SK-N-SH (cell line): ENCODE measurements around the gene LUC7L3. TPM values are rescaled to one million over a fixed set of nuclear protein-coding genes. Genes with fewer than 3 reads are reported as not detected.

Source experiments
- CTCF ChIA-PET: fragments of 300-600, 350-600 bp; formaldehyde crosslinking; extraction: SDS; loops from one replicate; lab custom pipeline; 2021; lab: Yijun Ruan, JAX
- POLR2A ChIA-PET: fragments of 350-600 bp; sonication (Branson Sonifier 250); formaldehyde crosslinking; extraction: SDS; loops from one replicate; lab custom pipeline; 2020; ENCODE audit warnings: antibody characterized with exemption, inconsistent platforms; lab: Yijun Ruan, JAX
- DNase-seq: peaks from one replicate; pipeline ENCODE4 v3.0.0; 2012
- H2AFZ ChIP-seq: fragments of 200-600 bp; sonication (generic); 2 replicates; pipeline ENCODE4 v1.8.1; 2016; ENCODE audit warnings: antibody characterized with exemption, mild to moderate bottlenecking, low read depth
- H3F3A ChIP-seq: fragments of 200-600 bp; sonication (generic); replicated peaks from 2 replicates; pipeline ENCODE3; 2016; ENCODE audit warnings: antibody characterized with exemption, mild to moderate bottlenecking; ENCODE audit not compliant: insufficient read depth
- H3K27ac ChIP-seq, 2 experiments: fragments of 200-500 bp in 1 of 2; fragments of 200-600 bp in 1 of 2; sonication (Bioruptor generic) in 1 of 2; sonication (generic), shearing (Covaris generic) in 1 of 2; 2 replicates each; pipeline versions ENCODE4 v1.5.1 to v1.6.1; 2014 to 2016; ENCODE audit warnings: low read depth in 2 of 2, inconsistent platforms in 1 of 2, low read length in 1 of 2, mild to moderate bottlenecking in 1 of 2, mixed read lengths in 1 of 2
- H3K27me3 ChIP-seq: fragments of 200-600 bp; sonication (generic), shearing (Covaris generic); 2 replicates; pipeline ENCODE4 v1.6.1; 2016; ENCODE audit warnings: mixed run types; ENCODE audit not compliant: insufficient read depth
- H3K36me3 ChIP-seq, 2 experiments: fragments of 200-500 bp in 1 of 2; fragments of 200-600 bp in 1 of 2; sonication (Bioruptor generic) in 1 of 2; sonication (generic) in 1 of 2; replicated peaks in 1 of 2; 2 replicates each; pipeline versions ENCODE3 to v1.5.1; 2014 to 2016; ENCODE audit warnings: low read length in 1 of 2, mild to moderate bottlenecking in 1 of 2; ENCODE audit not compliant: insufficient read depth in 2 of 2, control insufficient read depth in 1 of 2
- H3K4me1 ChIP-seq, 2 experiments: fragments of 200-500 bp in 1 of 2; fragments of 200-600 bp in 1 of 2; sonication (Bioruptor generic) in 1 of 2; sonication (generic), shearing (Covaris generic) in 1 of 2; 2 replicates each; pipeline versions ENCODE4 v1.5.1 to v1.6.1; 2014 to 2016; ENCODE audit warnings: low read depth in 1 of 2, low read length in 1 of 2, mixed run types in 1 of 2; ENCODE audit not compliant: insufficient read depth in 2 of 2, control insufficient read depth in 1 of 2
- H3K4me2 ChIP-seq: fragments of 200-600 bp; sonication (generic), shearing (Covaris generic); 2 replicates; pipeline ENCODE4 v1.6.1; 2017; ENCODE audit warnings: mixed run types
- H3K4me3 ChIP-seq, 2 experiments: fragments of 200-500 bp in 1 of 2; fragments of 200-600 bp in 1 of 2; sonication (Bioruptor generic) in 1 of 2; sonication (generic), shearing (Covaris generic) in 1 of 2; 2 replicates each; pipeline versions ENCODE4 v1.5.1 to v1.8.1; 2014 to 2016; ENCODE audit warnings: low read depth in 2 of 2, inconsistent platforms in 1 of 2, low read length in 1 of 2, mild to moderate bottlenecking in 1 of 2, mixed read lengths in 1 of 2, moderate library complexity in 1 of 2
- H3K79me2 ChIP-seq: fragments of 200-600 bp; sonication (generic); 2 replicates; pipeline ENCODE4 v1.8.1; 2017; ENCODE audit warnings: mild to moderate bottlenecking; ENCODE audit not compliant: insufficient read depth
- H3K9ac ChIP-seq: fragments of 200-600 bp; sonication (generic); 2 replicates; pipeline ENCODE4 v1.6.1; 2017; ENCODE audit warnings: mixed run types
- H3K9me2 ChIP-seq: fragments of 200-600 bp; sonication (generic); 2 replicates; pipeline ENCODE4 v1.6.1; 2017; ENCODE audit warnings: mixed run types
- H3K9me3 ChIP-seq: fragments of 200-600 bp; sonication (generic); 2 replicates; pipeline ENCODE4 v1.6.1; 2017; ENCODE audit warnings: mixed run types, mild to moderate bottlenecking, moderate library complexity
- H4K20me1 ChIP-seq: fragments of 200-600 bp; sonication (generic); 2 replicates; pipeline ENCODE4 v1.6.1; 2017; ENCODE audit warnings: mild to moderate bottlenecking, mixed run types; ENCODE audit not compliant: insufficient read depth
- ELF1 ChIP-seq: IDR thresholded peaks from 2 replicates; pipeline ENCODE4 v1.4.0; 2012
- EP300 ChIP-seq, 2 experiments: IDR thresholded peaks; 2 replicates each; pipeline versions ENCODE4 v1.4.0 to v1.6.1; 2012; ENCODE audit warnings: borderline replicate concordance in 1 of 2, low read depth in 1 of 2, low read length in 1 of 2
- EZH2phosphoT487 ChIP-seq: fragments of 200-600 bp; sonication (generic); IDR thresholded peaks from 2 replicates; pipeline ENCODE4 v1.6.1; 2017; ENCODE audit warnings: low read depth, mixed run types, mild to moderate bottlenecking, antibody characterized with exemption, moderate library complexity, borderline replicate concordance
- FOSL2 ChIP-seq: IDR thresholded peaks from 2 replicates; pipeline ENCODE4 v1.4.0; 2012; ENCODE audit warnings: low read depth, mild to moderate bottlenecking, moderate library complexity, borderline replicate concordance
- FOXM1 ChIP-seq: IDR thresholded peaks from 2 replicates; pipeline ENCODE4 v1.4.0; 2012; ENCODE audit warnings: low read depth, mild to moderate bottlenecking
- GATA2 ChIP-seq: sonication (generic); formaldehyde crosslinking; IDR thresholded peaks from 2 replicates; pipeline ENCODE4 v1.5.0; 2020; ENCODE audit warnings: mild to moderate bottlenecking, missing genetic modification reagents
- MAX ChIP-seq: IDR thresholded peaks from 2 replicates; pipeline ENCODE4 v1.4.0; 2012; ENCODE audit warnings: low read depth
- RCOR1 ChIP-seq: fragments of 150-350 bp; IDR thresholded peaks from 2 replicates; pipeline ENCODE4 v1.6.1; 2017; ENCODE audit warnings: antibody characterized with exemption, low read length
- REST ChIP-seq: IDR thresholded peaks from 2 replicates; pipeline ENCODE4 v1.6.1; 2012; ENCODE audit warnings: mild to moderate bottlenecking, low read depth, low read length, moderate library complexity
- SMC3 ChIP-seq: IDR thresholded peaks from 2 replicates; pipeline ENCODE4 v1.6.1; 2012; ENCODE audit warnings: low read depth, low read length, improper control_type of control experiment
- USF1 ChIP-seq: IDR thresholded peaks from 2 replicates; pipeline ENCODE4 v1.4.0; 2012; ENCODE audit warnings: low read depth, borderline replicate concordance
- USF2 ChIP-seq: fragments of 150-350 bp; IDR thresholded peaks from 2 replicates; pipeline ENCODE4 v1.6.1; 2017; ENCODE audit warnings: antibody characterized with exemption, low read length, low read depth, borderline replicate concordance
- YY1 ChIP-seq: IDR thresholded peaks from 2 replicates; pipeline ENCODE4 v1.4.0; 2012; ENCODE audit warnings: low read depth, mild to moderate bottlenecking
- ZBTB33 ChIP-seq: IDR thresholded peaks from 2 replicates; pipeline ENCODE4 v1.4.0; 2012; ENCODE audit warnings: low read depth, borderline replicate concordance
- WGBS: methylation state at CpG from one replicate; pipeline ENCODE4 v1.1.6; 2017; ENCODE audit warnings: low lambda C conversion rate; 5-methylcytosine and 5-hydroxymethylcytosine counted together
- polyA plus RNA-seq, 3 experiments: library from polyadenylated mRNA; depleted of rRNA; stranded (reverse); fragments of >200 nt; gene quantifications; 2 replicates each; pipeline ENCODE4 v1.2.3, GENCODE V29; 2012

LUC7L3 gene
- polyA plus RNA-seq, 1 of the 3 experiments (the other 2 are of a cell fraction) = 154 TPM

GRCh38 chr17:50699410-50699809 lies 20.0 kb upstream of the LUC7L3 start:
- Histone ChIP-seq H3K36me3 (peaks cover 73 to 77% of the 10 kb centered on the region in 2 experiments), H3K9ac (no peak overlapping the region), H2AFZ (no peak overlapping the region), H3F3A (peaks cover 41% of the 10 kb centered on the region), H3K27ac (no peak overlapping the region), H3K79me2 (peaks cover 53% of the 10 kb centered on the region), H3K4me3 (no peak overlapping the region), H3K9me3 (no peaks in the 10 kb centered on the region), H3K4me1 (peaks cover 3 to 9% of the 10 kb centered on the region in 2 experiments), H3K4me2 (no peak overlapping the region), H3K27me3 (no peaks in the 10 kb centered on the region), H4K20me1 (peaks cover 40% of the 10 kb centered on the region), H3K9me2 (no peaks in the 10 kb centered on the region)
- 73% methylated on average over 7 of the region's 7 CpGs for WGBS
- TF ChIP-seq EP300 (IDR thresholded peaks at IDR 0.05; ENCODE audit: borderline replicate concordance in 1 of 2, low read depth in 1 of 2, low read length in 1 of 2) = no peak
- no peak for TF ChIP-seq RCOR1
- TF ChIP-seq MAX = no peak
- no peak for TF ChIP-seq ZBTB33
- TF ChIP-seq ELF1 = no peak
- TF ChIP-seq YY1 = no peak
- TF ChIP-seq FOSL2 = no peak
- no peak for TF ChIP-seq EZH2phosphoT487
- no peak for TF ChIP-seq FOXM1
- TF ChIP-seq USF1 = no peak
- TF ChIP-seq SMC3 = no peak
- no peak for TF ChIP-seq GATA2
- no peak for TF ChIP-seq USF2
- TF ChIP-seq REST = no peak
- ChIA-PET POLR2A (no interaction called here), CTCF (interaction anchor here (7.5 to 21.2 kb wide), 4 partner anchors 16 to 152 kb away, joined by 69 to 799 read pairs (median 232); partner anchors contain the start of genes ABCC3 and SPATA20)
- DNase-seq = no peak
